T-helper 2 cell (primary cell): ENCODE measurements around the gene EXOC7.

Experiments used
- DNase-seq, 5 experiments: peaks; one replicate each; pipeline versions ENCODE4 v3.0.0 to v3.0.0-alpha.2; 2012 to 2022
- total RNA-seq, 2 donors: gene quantifications; one replicate each; lab custom pipeline; 2026; lab: John Stamatoyannopoulos, UW

The EXOC7 gene, protein sequence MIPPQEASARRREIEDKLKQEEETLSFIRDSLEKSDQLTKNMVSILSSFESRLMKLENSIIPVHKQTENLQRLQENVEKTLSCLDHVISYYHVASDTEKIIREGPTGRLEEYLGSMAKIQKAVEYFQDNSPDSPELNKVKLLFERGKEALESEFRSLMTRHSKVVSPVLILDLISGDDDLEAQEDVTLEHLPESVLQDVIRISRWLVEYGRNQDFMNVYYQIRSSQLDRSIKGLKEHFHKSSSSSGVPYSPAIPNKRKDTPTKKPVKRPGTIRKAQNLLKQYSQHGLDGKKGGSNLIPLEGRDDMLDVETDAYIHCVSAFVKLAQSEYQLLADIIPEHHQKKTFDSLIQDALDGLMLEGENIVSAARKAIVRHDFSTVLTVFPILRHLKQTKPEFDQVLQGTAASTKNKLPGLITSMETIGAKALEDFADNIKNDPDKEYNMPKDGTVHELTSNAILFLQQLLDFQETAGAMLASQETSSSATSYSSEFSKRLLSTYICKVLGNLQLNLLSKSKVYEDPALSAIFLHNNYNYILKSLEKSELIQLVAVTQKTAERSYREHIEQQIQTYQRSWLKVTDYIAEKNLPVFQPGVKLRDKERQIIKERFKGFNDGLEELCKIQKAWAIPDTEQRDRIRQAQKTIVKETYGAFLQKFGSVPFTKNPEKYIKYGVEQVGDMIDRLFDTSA
- total RNA-seq: 105 to 132 reads per million in 2 donors

DNA sequence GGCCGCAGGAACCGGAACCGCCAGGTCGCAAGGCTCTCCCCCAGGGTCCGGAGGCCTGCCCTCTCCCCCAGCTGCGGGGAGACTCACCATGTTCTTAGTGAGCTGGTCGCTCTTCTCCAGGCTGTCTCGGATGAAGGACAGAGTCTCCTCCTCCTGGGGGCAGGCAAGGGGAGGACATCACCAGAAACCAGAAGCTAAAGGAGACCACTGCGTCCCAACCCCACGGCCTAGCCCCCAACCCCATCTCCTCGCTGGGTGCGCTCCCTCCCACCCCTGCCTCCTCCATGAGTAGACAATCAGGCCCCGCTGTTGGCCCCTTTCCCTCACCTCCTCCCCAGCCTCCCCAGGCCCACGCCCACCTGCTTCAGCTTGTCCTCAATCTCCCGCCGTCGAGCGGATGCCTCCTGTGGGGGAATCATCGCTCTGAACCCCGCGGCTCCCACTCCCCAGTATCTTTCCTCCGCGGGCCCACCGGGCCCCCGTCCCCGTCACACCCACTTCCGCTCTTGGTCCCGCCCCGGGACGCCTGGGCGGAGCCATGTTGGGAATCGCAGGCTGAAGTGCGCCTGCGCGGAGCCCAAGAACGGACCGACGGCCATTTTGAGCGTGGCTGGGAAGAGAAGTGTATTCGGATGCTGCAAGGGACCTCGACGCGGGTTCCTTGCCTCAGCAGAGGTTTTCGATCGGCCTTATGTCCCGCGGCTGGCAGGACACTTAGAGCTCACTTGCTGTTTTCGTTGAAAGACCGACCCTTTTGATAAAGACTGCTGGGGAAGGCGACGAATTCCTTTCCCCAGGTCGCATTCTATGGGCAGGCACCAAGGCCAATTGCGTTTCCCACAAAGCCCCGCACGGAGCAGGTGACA, at the start of gene EXOC7:
TSS of gene EXOC7 (minus strand) at position 514 of the 866 bp plus-strand sequence. CDS start at position 419, 95 bp downstream.
- DNase-seq: peak; percentile 85 to 91 (median 87)

DNA sequence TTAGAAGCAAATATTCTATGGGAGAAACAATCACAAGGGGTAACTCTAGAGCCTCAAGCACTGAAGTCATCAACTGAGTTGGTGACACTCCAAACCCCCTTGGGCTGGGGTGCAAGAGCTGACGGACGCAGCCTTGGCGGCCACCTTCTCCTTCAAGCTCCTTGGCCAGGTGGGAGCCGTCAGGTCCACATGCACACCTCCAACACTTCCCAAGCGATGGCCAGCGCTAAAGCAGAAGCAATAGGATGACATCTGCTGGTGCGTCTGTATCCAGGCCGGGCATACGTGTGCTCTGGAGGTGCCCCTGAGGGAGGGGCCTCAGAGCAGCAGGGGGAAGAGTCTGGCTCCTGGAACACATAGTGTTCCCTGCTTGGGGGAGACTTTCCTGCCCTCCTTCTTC, 49.6 kb upstream of the EXOC7 start:
- DNase-seq: no peak

DNA sequence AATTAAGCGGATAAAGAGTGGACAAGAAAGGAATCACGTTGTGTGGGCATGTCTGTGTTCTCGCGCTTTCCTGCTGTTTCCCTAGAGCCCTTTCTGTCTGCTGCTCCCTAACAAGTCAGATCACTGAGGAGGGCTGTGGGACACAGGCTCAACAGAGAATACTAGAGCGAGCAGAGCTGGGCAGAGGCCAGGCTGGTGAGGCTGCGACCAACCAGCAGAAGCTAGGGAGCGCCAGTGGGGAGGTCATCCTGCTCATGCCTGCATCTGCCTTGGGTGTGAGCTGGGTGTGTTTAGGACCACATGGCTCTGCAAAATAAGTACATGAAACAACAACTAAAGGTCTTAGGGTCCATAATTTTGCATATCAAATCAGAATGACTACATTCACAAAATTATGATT, 49.0 kb upstream of the EXOC7 start:
- no peak for DNase-seq

DNA sequence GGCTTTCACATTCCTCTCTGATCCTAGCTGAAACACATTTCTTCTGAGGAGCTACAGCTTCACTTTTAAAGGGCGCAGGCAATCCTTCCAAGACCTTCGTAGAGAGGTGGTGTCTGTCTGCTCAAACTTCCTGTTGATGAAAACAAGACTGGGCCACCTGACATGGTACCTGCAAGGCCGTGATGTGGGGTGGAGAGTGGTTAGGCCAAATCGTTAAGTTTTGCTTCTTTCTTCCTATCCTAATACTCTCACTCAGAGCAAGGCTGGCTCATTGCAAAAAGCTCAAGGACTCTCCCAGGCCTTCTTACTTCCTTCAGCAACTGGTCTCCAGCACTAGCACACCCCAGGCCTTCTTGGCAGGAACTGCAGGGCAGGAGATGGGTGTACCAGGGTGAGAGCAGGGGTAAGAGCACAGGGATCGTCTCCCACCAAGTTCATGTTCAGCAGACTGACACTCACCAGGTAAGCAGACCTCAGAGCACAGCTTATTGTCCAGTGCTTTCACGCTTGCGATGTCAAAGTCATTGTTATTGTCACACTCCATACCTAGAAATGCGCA, 48.4 kb upstream of the EXOC7 start:
- DNase-seq: peak in 1 of 5 experiments; percentile 28

DNA sequence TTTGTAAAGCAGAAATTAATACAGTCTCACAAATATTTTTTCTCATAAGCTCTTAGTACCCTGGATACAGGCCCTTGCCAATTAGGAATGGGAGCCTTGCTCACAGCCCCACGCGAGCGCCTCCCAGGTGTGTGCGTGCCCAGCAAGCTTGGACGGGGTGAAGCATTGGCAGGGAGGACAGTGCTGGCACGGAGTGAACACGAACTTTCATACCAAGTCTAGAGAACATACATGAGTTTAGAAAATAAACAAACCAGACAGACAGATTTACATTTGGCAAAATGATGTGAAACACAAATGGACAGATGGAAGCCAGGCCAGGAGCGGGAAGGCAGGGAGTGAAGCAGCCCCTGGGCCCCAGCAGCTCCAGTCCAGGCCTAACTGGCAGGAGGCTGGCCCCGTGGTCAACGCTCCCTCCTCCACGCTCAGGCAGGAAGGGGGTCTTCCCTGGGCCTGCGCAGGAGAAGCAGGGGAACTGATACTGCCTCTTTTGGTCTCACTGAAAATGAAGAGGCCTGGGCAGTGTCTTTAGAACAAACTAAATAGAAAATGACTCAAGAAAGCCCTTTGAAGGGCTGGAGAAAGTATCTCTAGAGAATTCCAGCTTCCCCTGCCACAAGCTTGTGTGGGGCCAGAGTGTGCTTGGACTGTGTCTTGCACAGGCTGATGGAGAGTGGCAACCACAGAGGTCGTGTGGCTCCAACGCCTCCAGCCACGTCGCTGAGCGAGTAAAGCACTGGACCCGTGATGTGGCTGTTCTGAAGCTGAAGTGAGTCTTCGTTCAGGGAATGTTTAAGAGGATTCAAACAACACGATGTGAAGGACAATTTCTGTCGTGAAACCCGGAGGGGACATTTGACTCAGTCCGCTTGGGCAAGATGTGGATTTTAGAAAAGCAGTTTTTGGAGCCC, 47.4 kb upstream of the EXOC7 start:
- no peak for DNase-seq

DNA sequence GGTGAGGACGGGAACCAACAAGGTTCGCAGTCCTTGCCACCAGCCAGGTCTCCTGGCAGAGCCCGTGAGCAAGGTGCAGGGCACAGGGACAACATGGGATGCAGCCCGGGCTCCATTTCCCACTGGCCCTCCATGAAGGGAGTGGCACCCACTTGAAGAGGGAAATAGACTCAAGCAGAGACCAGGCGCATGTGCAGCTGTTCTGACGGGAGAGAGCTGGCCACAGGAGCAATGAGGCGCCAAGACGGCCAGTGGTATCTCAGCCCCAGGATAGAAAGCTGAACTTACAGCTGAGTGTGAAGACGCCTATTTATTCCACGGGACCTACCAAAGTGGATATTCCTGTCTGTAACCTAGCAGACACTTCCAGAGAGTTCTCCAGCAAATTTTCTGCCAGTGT, 45.6 kb upstream of the EXOC7 start:
- no peak for DNase-seq

DNA sequence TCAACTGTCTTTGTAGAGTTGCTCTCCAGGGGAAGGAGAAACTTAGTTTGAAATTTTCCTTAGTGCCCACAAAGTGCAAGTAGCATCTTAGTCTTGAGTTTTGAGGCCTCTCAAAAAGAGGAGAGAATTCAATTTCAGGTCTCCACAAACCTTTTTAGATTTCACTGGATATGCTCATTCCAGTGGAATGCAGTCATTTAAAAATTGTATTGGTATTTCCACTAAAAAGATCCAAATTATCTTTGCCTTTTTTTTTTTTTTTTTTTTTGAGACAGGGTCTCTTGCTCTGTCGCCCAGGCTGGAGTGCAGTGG, 44.4 kb upstream of the EXOC7 start:
- DNase-seq: no peak

DNA sequence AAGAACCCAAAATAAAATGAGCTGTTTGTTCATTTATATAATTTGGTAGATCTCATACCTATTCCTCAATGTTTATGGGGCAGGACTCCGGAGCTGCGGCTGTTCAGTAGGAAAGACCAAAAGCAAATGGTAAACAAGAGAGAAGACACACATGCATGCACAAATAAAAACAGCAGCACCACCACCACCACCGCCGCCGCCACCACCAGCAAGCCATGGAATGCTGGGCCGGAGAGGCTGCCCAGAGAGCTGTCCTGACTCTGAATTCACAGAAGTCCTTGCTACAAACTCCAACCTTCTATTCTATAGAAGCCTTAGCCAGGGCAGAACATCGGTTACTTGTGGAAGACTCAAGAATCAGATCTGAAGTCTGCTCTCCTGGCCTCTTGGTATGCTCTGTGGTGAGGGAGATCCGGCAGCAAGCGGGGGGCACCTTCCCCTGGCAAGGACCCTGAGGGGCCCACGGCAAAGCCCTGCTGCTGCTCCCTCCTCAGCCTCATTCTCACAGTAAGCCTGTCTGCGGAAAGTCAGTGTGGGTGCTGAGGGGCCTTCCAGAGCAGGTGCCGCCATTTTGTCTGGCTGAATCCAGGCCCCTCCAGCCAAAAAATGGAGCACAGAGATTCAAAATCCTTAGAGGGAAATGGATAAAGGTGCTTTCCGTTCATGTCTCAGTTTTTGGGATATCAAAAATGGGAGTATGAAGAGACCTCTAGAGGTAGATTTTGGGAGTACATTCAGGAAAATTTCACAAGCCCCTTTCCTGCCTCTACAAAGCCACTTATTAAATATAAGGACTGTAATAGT, 43.8 kb upstream of the EXOC7 start:
- no peak for DNase-seq

DNA sequence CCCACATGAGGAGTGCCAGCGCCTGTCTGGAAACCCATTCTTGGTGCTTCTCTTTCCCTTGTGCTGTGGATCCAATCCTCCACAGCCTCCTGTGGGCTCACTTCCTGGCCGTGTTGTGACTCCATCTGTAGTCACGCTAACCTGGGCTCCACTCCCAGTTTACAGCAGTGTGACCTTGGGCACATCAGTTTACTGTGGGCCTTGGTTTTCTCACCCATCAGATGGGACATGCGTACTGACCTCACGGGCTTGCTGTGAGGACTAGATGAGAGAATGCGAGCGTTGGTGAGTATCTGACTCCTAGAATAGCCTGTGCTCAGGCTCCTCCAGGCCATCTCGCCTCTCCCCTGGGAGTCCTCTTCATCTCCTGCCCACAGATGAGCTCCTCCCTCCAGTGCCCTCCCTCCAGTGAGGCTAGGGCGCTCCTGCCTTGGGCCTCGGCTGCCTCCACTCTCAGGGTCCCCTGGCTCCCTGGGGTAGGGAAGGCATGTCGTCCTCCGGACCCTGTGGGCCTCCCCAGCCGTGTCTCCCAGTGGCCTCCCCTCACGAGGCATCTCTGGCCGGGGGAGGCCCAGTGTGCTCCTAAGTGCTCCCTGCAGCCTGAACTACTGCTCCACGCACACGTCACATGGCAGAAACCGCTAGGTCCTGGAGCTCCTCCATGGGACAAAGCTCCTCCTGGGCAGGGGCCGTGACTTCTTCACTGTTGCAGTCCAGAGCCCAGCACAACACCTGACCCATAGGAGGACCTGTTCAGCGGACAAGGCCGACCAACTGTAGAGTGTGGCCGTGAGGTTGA, 42.7 kb upstream of the EXOC7 start:
- peak in 1 of 5 experiments; percentile 37 for DNase-seq

DNA sequence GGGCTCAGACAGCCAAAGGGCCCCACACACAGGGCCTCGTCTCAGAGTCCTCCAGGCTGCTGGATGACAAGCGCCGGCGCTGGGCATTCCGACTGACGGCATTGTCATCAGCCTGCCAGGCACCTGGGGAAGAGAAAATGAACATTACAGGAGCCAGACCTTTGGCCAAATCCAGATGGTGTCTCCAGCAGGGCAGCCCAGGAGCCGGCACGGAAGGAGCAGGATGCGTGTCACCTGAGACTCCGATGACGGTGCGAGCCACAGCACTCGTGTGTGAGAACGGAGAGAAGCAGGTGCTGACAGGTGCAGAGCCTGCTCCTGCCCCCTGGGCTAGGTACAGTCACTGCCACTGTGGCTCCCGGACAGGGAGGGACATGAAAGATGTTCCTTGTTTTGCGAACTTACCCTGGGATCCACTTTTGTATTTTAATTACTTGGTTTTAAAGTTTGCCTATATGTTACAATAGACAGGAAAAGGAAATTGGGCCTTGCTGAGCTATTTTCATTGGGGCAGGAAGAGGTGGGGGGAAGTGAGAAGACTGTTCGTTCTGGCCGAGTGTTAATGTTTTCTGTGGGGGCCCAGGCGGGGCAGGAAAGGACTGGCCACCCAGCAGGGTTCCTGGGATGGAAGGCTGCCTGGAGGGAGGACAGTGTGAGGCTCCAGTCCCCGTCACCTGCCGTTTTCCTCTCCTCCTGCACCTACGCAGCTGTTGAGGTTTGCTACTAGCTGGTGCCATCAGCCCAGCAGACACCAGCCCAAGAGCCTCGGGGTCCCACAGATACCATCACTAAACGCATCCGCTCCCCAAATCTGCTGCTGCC, 41.9 kb upstream of the EXOC7 start:
- peak in 4 of 5 experiments; percentile 15 to 74 (median 46) for DNase-seq

DNA sequence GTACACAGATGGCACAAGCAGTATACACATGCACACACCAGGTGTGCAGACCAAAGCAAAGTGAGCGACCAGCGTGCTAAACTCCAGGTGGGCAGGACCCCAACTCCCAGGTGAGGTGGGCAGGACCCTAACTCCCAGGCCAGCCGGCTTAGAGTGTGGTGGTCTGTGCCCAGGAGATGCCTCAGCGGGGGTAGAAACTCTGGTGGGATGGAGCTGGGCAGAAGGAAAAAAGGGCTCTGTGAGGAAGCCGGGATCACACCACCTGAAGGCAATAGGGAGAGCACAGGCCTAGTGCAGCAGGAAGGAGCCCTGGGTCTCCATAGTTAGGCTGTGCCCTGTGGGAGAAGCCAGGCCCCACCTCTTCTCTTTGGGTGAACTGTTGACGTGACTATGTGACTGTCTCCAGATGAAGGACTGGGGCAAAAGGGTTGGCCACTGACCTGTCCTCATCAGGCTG, 39.0 kb upstream of the EXOC7 start:
- DNase-seq: no peak

DNA sequence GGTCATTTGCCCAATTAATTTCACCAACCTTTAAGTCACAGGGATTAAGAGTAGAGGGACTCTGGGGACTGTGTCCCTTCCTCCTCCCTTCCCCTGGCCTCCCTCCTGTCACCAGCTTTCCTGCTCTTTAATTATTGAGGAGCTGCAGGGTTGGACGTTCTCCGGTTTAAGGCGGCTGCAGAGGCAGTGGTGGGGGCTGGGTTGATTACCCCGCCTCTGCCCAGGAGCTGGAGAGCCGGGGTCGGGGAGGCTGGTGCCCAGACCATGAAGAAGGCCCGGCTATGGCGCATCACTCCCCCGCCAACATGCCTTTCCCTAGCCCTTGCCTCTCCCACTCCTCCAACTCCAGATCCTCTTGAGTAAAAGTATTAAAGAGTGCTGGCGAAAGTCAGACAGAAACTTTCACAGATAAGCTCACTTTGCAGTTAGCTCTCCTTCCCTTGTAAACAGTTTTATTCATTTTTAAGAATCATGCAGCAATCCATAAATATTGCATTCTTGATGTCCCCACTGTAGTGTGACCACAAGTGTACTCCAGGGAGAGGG, 38.5 kb upstream of the EXOC7 start:
- DNase-seq: no peak

DNA sequence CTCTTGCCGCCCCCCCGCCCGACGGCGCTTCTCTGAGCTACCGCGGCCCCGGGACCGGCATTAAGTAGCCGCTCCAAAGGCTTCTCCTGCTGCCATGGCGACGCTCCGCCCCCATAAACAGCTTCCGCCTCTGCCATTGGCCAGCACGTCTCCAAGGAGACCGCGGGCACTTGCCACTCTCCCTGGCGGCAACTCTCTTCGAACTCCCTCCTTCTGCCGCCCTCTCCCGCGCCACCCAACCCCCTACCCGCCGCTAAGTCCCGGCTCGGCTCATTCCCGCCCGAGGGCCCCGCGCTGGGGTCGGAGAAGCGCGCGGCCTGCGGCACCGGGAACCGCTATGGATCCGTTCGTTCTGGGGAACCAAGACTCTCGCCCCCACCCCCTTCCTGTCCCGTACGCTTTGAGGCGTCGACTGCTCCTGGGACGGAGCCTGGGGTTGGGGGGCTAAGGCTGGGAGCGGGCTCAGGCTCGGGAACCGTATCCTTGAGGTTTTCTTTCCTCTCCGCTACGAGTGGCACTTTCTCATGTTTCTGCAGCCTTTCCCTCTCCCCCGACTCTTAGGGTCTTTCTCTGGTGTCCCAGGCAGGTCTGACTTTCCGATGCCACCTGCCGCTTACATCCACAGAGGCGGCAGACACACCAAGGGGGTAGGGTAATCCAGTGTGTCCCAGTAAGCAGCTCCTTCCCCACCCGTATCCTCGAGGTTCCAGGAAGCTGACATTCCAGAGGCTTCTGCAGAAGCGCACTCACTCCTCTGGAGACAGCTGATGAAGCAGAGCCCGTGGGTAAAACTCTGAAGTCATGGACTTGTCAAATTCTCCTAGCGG, 37.8 kb upstream of the EXOC7 start, which contains the start of gene FOXJ1:
TSS of gene FOXJ1 (minus strand) at position 34 of the 827 bp plus-strand sequence. CDS start 850 bp downstream, outside the sequence.
- peak; percentile 77 to 91 (median 86) for DNase-seq

DNA sequence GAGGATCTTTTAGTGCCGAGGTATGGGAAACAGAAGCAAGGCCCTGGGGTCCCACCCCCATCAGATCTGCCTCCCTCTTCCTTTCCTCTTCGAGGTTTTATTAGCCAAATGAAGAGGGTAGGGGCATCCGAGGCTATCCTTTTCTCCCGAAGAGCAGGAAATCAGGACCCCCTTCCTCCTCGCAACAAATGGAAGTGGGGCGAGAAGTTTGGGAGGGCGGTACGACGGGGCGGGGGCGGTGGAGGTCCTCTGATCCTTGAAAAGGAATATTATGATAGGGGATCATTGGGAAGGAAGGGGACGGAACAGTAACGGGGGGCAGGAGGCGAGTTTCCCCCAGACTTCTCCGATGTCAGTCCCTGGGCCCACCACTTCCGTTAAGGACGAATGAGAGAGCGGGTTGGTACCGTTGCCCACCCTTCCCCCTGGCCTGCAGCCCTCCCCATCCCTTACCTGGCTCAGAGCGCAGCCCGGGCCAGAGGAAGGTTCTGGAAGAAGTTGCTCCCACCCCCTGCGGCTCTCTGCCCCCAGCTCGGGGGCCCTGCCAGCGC, 37.1 kb upstream of the EXOC7 start:
- DNase-seq: no peak

DNA sequence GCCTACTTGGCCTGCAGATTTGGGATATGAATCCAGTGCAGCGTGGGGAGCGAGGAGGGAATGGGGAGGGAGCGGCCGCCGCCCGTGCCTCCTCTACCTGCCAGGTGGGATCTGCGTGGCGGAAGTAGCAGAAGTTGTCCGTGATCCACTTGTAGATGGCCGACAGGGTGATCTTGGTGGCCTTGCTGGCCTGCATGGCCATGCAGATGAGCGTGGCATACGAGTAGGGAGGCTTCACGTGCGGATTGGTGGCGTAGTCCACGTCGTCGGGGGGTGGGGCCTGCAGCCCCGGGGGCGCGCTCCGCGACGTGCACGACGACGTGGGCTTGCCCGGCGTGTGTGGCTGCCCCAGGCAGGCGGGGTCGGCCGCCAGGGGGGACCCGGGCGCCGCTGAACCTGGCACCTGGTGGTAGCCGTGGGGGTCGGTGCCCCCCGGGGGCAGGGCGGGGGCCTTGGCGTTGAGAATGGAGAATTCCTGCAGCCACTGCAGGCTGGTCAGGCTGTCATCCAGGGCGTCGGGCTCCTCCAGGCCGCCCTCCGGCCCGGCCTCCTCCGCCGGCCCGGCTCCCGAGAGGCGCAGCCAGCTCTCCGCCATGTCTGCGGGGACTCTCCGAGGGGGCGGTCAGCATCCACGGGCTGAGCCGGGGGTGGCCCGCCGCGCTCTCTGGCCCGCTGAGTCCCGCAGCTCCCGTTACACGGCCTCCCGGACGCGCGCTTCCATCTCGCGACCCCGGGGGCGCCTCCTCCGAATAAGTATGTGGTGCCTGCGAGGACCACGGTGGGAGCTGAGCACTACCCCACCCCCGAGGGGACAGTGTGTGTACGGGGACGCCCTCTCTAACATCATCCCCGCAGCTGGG, 36.4 kb upstream of the EXOC7 start:
- DNase-seq: peak in 2 of 5 experiments; percentile 29 to 48
